MM.1S (cell line): Measurements from ENCODE around the gene MYOZ1.

Source experiments
- EZH2 ChIP-seq: fragments of 300-600 bp; sonication (generic); optimal IDR thresholded peaks from 2 replicates; pipeline ENCODE3; 2017; ENCODE audit warnings: low read depth, mild to moderate bottlenecking, antibody characterized with exemption, low read length, mixed read lengths
- EZH2phosphoT487 ChIP-seq: fragments of 300-600 bp; sonication (generic); IDR thresholded peaks from 2 replicates; pipeline ENCODE4 v1.6.1; 2018; ENCODE audit warnings: antibody characterized with exemption, low read length
- TF ChIP-seq, protein P1 (sequence below): fragments of 300-600 bp; sonication (generic); IDR thresholded peaks from 2 replicates; pipeline ENCODE4 v1.5.1; 2016; ENCODE audit warnings: antibody characterized with exemption, low read length, mixed read lengths

- TF ChIP-seq, protein P1, sequence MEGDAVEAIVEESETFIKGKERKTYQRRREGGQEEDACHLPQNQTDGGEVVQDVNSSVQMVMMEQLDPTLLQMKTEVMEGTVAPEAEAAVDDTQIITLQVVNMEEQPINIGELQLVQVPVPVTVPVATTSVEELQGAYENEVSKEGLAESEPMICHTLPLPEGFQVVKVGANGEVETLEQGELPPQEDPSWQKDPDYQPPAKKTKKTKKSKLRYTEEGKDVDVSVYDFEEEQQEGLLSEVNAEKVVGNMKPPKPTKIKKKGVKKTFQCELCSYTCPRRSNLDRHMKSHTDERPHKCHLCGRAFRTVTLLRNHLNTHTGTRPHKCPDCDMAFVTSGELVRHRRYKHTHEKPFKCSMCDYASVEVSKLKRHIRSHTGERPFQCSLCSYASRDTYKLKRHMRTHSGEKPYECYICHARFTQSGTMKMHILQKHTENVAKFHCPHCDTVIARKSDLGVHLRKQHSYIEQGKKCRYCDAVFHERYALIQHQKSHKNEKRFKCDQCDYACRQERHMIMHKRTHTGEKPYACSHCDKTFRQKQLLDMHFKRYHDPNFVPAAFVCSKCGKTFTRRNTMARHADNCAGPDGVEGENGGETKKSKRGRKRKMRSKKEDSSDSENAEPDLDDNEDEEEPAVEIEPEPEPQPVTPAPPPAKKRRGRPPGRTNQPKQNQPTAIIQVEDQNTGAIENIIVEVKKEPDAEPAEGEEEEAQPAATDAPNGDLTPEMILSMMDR: no peak
- no peak for TF ChIP-seq EZH2phosphoT487
- no peak for TF ChIP-seq EZH2
Measured at GRCh38 chr10:73653701-73654100, 12.4 kb upstream of the MYOZ1 start.
